GM23338 (cell line): ENCODE measurements around the gene EPHB1. TPM values are rescaled to one million over a fixed set of nuclear protein-coding genes. Genes with fewer than 3 reads are reported as not detected.

Source experiments
- ATAC-seq: fragments of 200-7000 bp; cut with Tn5 transposase; 3 replicates; pipeline ENCODE4 v1.9.1; 2020
- DNase-seq: peaks from one replicate; pipeline ENCODE4 v3.0.0-alpha.2; 2015; ENCODE audit warnings: low spot score
- H2AFZ ChIP-seq: fragments of 200-600 bp; sonication (generic); 2 replicates; pipeline ENCODE4 v1.8.0; 2016; ENCODE audit warnings: antibody characterized with exemption, mild to moderate bottlenecking, moderate library complexity
- H3F3A ChIP-seq: fragments of 200-600 bp; sonication (generic); replicated peaks from 2 replicates; pipeline ENCODE4 v1.8.0; 2017; ENCODE audit warnings: antibody characterized with exemption, mixed run types, low read depth
- H3K27ac ChIP-seq: fragments of 200-600 bp; sonication (generic); 2 replicates; pipeline ENCODE4 v1.6.1; 2016; ENCODE audit warnings: low read depth
- H3K27me3 ChIP-seq: fragments of 200-600 bp; sonication (generic); 2 replicates; pipeline ENCODE4 v1.8.0; 2016; ENCODE audit warnings: mild to moderate bottlenecking, mixed run types, moderate library complexity; ENCODE audit not compliant: insufficient read depth
- H3K36me3 ChIP-seq: fragments of 200-600 bp; sonication (generic); 2 replicates; pipeline ENCODE4 v1.8.0; 2016; ENCODE audit warnings: mild to moderate bottlenecking; ENCODE audit not compliant: insufficient read depth
- H3K4me1 ChIP-seq: fragments of 200-600 bp; sonication (generic); 2 replicates; pipeline ENCODE4 v1.8.0; 2016; ENCODE audit warnings: mild to moderate bottlenecking, moderate library complexity; ENCODE audit not compliant: insufficient read depth
- H3K4me2 ChIP-seq: fragments of 200-600 bp; sonication (generic); 2 replicates; pipeline ENCODE4 v1.7.1; 2017; ENCODE audit warnings: mixed run types
- H3K4me3 ChIP-seq: fragments of 200-600 bp; sonication (generic); 2 replicates; pipeline ENCODE4 v1.6.1; 2016; ENCODE audit warnings: mixed run types
- H3K79me2 ChIP-seq: fragments of 200-600 bp; sonication (generic); replicated peaks from 2 replicates; pipeline ENCODE4 v1.8.0; 2017; ENCODE audit warnings: mild to moderate bottlenecking; ENCODE audit not compliant: insufficient read depth
- H3K9me2 ChIP-seq: fragments of 200-600 bp; sonication (generic); 2 replicates; pipeline ENCODE4 v1.8.0; 2017; ENCODE audit not compliant: insufficient read depth
- H4K20me1 ChIP-seq: fragments of 200-600 bp; sonication (generic); replicated peaks from 2 replicates; pipeline ENCODE4 v1.8.0; 2017; ENCODE audit warnings: mild to moderate bottlenecking; ENCODE audit not compliant: insufficient read depth
- H3K27ac Mint-ChIP-seq: 2 replicates; pipeline ENCODE4 v1.8.0; 2020; ENCODE audit warnings: inconsistent platforms, mild to moderate bottlenecking, moderate library complexity, mixed read lengths
- H3K27me3 Mint-ChIP-seq: 3 replicates; pipeline ENCODE4 v1.8.0; 2022; ENCODE audit warnings: low read depth, mild to moderate bottlenecking, moderate library complexity, mixed read lengths, inconsistent platforms; ENCODE audit not compliant: insufficient read depth, poor library complexity
- H3K36me3 Mint-ChIP-seq: 3 replicates; pipeline ENCODE4 v1.8.0; 2021; ENCODE audit warnings: low read depth, mild to moderate bottlenecking, inconsistent platforms, moderate library complexity, mixed read lengths
- H3K4me1 Mint-ChIP-seq: 3 replicates; pipeline ENCODE4 v1.8.0; 2020; ENCODE audit warnings: mild to moderate bottlenecking, inconsistent platforms, mixed read lengths
- H3K4me3 Mint-ChIP-seq: 3 replicates; pipeline ENCODE4 v1.8.0; 2021; ENCODE audit warnings: moderate library complexity, mild to moderate bottlenecking, inconsistent platforms, mixed read lengths
- H3K9me3 Mint-ChIP-seq: 3 replicates; pipeline ENCODE4 v1.8.0; 2020; ENCODE audit warnings: moderate library complexity, mild to moderate bottlenecking, inconsistent platforms, mixed read lengths
- CREB1 ChIP-seq: fragments of 250-450 bp; sonication (Bioruptor Pico); IDR thresholded peaks from 2 replicates; pipeline ENCODE4 v1.5.0; 2020; ENCODE audit warnings: low read depth, mild to moderate bottlenecking, moderate library complexity
- EZH2 ChIP-seq: fragments of 200-600 bp; sonication (generic); IDR thresholded peaks from one replicate; pipeline ENCODE4 v1.8.0; 2017; ENCODE audit warnings: antibody characterized with exemption, mild to moderate bottlenecking, low read depth; ENCODE audit not compliant: unreplicated experiment
- EZH2phosphoT487 ChIP-seq: fragments of 200-600 bp; sonication (generic); IDR thresholded peaks from one replicate; pipeline ENCODE4 v1.8.1; 2018; ENCODE audit warnings: antibody characterized with exemption; ENCODE audit not compliant: unreplicated experiment
- JUNB ChIP-seq: IDR thresholded peaks from one replicate; pipeline ENCODE4 v1.6.1; 2016; ENCODE audit warnings: antibody characterized with exemption; ENCODE audit not compliant: unreplicated experiment
- NANOG ChIP-seq: IDR thresholded peaks from 2 replicates; pipeline ENCODE4 v1.6.1; 2016; ENCODE audit warnings: antibody characterized with exemption, borderline replicate concordance
- POLR2AphosphoS5 ChIP-seq: IDR thresholded peaks from 2 replicates; pipeline ENCODE4 v1.6.1; 2016; ENCODE audit warnings: antibody characterized with exemption, low read depth
- REST ChIP-seq: IDR thresholded peaks from one replicate; pipeline ENCODE4 v1.6.1; 2018; ENCODE audit warnings: antibody characterized with exemption; ENCODE audit not compliant: unreplicated experiment
- STAT1 ChIP-seq: IDR thresholded peaks from one replicate; pipeline ENCODE4 v1.6.1; 2016; ENCODE audit warnings: antibody characterized with exemption; ENCODE audit not compliant: unreplicated experiment
- ZNF114 ChIP-seq: fragments of 250-450 bp; sonication (Bioruptor Pico); IDR thresholded peaks from 2 replicates; pipeline ENCODE4 v1.5.0; 2020; ENCODE audit warnings: mild to moderate bottlenecking, moderate library complexity
- ZNF331 ChIP-seq: fragments of 250-450 bp; sonication (Bioruptor Pico); IDR thresholded peaks from 2 replicates; pipeline ENCODE4 v1.5.0; 2020; ENCODE audit warnings: low read depth, mild to moderate bottlenecking, moderate library complexity
- ZNF462 ChIP-seq: fragments of 250-450 bp; sonication (Bioruptor Pico); IDR thresholded peaks from 2 replicates; pipeline ENCODE4 v1.5.0; 2020; ENCODE audit warnings: mild to moderate bottlenecking, moderate library complexity
- polyA plus RNA-seq: library from polyadenylated mRNA; unstranded; fragments of >200 nt; fragmentation: Nextera tagmentation; extraction: Ambion mirVana; gene quantifications from 2 replicates; pipeline ENCODE4 v1.2.1, GENCODE V29; 2016
- total RNA-seq: library from RNA; depleted of rRNA; stranded (reverse); fragments of >200 nt; shearing (Covaris generic); gene quantifications from 2 replicates; pipeline ENCODE4 v1.2.3, GENCODE V29; 2014
- TF ChIP-seq, protein P1 (sequence below), 2 experiments: fragments of 200-600 bp in 1 of 2; sonication (generic) in 1 of 2; conservative IDR thresholded peaks; 2 replicates each; pipeline versions ENCODE4 v1.5.1 to v1.6.1; 2016 to 2017; ENCODE audit warnings: antibody characterized with exemption in 2 of 2, low read depth in 2 of 2, mild to moderate bottlenecking in 2 of 2, moderate library complexity in 1 of 2
- TF ChIP-seq, protein P2 (sequence below): IDR thresholded peaks from 2 replicates; pipeline ENCODE4 v1.6.1; 2016; ENCODE audit warnings: antibody characterized with exemption

The EPHB1 gene
- total and polyA plus RNA-seq, 2 experiments from 2014 or later: 2.7 to 5.2 TPM

- H3K4me1 Mint-ChIP-seq: peaks cover 14% of the 10 kb centered on the region
- no peak overlapping the region for H2AFZ ChIP-seq
- H4K20me1 ChIP-seq: no peaks in the 10 kb centered on the region
- peaks cover 2% of the 10 kb centered on the region for H3K27me3 Mint-ChIP-seq
- H3K4me3 ChIP-seq: no peak overlapping the region
- H3K27ac ChIP-seq: no peak overlapping the region
- no peak overlapping the region for H3K4me2 ChIP-seq
- TF ChIP-seq CREB1 (CRISPR knock-in tag) (no peak), EZH2phosphoT487 (no peak), NANOG (no peak), ZNF114 (CRISPR knock-in tag) (no peak), ZNF331 (CRISPR knock-in tag) (no peak), STAT1 (no peak), REST (no peak), POLR2AphosphoS5 (no peak), EZH2 (no peak), JUNB (no peak), ZNF462 (no peak)
- TF ChIP-seq, protein P1, sequence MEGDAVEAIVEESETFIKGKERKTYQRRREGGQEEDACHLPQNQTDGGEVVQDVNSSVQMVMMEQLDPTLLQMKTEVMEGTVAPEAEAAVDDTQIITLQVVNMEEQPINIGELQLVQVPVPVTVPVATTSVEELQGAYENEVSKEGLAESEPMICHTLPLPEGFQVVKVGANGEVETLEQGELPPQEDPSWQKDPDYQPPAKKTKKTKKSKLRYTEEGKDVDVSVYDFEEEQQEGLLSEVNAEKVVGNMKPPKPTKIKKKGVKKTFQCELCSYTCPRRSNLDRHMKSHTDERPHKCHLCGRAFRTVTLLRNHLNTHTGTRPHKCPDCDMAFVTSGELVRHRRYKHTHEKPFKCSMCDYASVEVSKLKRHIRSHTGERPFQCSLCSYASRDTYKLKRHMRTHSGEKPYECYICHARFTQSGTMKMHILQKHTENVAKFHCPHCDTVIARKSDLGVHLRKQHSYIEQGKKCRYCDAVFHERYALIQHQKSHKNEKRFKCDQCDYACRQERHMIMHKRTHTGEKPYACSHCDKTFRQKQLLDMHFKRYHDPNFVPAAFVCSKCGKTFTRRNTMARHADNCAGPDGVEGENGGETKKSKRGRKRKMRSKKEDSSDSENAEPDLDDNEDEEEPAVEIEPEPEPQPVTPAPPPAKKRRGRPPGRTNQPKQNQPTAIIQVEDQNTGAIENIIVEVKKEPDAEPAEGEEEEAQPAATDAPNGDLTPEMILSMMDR (conservative IDR thresholded peaks at IDR 0.05; ENCODE audit: low read depth in 2 of 2): no peak
- TF ChIP-seq, protein P2, sequence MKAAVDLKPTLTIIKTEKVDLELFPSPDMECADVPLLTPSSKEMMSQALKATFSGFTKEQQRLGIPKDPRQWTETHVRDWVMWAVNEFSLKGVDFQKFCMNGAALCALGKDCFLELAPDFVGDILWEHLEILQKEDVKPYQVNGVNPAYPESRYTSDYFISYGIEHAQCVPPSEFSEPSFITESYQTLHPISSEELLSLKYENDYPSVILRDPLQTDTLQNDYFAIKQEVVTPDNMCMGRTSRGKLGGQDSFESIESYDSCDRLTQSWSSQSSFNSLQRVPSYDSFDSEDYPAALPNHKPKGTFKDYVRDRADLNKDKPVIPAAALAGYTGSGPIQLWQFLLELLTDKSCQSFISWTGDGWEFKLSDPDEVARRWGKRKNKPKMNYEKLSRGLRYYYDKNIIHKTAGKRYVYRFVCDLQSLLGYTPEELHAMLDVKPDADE: no peak
- H3K36me3 ChIP-seq: no peaks in the 10 kb centered on the region
- no peaks in the 10 kb centered on the region for H3K36me3 Mint-ChIP-seq
- ATAC-seq (no peak), DNase-seq (no peak)
- no peaks in the 10 kb centered on the region; the same call in 2 of the 3 replicates for H3K9me3 Mint-ChIP-seq
- H3K4me3 Mint-ChIP-seq: no peak overlapping the region
- no peaks in the 10 kb centered on the region for H3K27me3 ChIP-seq
- 0 out of 2 replicates have a peak, but pooled peaks cover 8% of the 10 kb centered on the region for H3K9me2 ChIP-seq
- 0 out of 2 replicates have a peak, but pooled peaks cover 4% of the 10 kb centered on the region for H3K4me1 ChIP-seq
- H3K27ac Mint-ChIP-seq: no peak overlapping the region
- H3F3A ChIP-seq: no peaks in the 10 kb centered on the region
- H3K79me2 ChIP-seq: no peaks in the 10 kb centered on the region
Observed at GRCh38 chr3:135051409-135051973, 256.4 kb downstream of the EPHB1 start.
